ENCODE data around the gene FAM151A.
A peak's percentile ranks its signal among the peaks of the same experiment; 100 is the strongest.

Gene FAM151A

DNA sequence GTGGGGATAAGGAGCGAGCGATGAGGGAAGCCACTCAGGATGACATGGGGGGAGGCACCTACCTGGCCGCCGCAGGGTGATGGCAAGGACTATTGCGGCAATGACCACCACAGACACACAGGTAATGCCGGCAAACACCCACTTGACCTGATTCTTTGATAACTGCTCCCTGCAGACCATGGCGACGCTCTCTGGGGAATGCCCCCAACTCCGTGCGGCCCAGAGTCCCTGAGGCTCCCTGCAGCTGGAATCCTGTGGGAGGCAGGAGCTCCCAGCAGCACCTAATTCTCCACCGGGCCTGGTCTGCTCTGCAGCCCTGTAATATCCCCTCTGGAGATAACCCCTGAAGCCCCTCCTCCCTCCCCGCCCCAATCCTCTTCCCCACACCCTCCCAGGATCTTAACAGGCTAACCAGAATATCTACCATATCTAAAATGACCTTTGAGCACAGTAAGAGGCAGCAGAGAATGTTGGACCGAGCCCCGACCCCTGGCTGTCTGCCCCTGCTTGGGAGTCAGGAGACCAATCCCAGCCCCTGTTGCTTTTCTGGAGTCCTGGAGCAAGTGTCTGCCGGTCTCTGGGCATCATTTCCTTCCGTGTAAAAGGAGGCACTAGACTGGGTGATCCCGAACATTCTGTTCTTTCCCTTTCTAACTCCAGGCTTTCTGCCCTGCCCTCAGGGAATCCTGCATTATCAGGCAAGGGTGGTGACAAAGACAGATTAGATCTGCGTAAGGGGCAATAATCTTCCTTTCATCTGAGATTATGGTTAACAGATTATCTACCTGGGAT, at the start of gene FAM151A:
TSS of gene FAM151A (minus strand) at position 310 of the 792 bp plus-strand sequence. CDS start at position 180, 130 bp downstream.
- DNase-seq = no peak

DNA sequence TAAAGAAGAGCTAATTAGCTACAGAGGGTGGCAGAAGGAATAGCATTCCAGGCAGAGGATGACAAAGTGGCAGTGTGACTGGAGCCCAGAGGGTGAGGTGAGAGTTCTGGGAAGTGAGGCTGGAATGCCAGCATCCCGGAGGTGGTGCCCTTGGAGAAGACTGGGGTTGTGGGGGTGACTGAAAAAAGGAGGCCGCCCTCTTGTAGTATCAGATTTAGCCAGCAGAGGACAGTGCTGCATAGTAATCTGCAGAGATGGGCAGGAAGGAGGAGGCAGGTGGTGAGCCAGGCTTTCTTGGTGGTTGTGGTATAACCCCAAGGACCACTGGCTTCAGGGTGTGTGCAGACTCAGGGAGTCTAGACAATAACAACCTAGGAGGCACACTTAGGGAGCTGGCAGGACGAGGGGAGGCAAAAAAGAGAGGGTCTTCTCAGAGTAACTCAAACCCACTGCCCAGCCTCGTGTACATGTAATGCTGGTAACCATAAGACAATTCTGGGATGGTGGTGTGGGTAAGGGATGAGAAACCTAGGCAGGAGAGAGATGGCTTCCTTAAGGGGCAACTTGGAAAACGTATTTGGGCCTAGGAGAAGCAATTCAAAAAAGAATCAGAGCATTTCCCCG, 48.8 kb upstream of the FAM151A start:
- DNase-seq = peak; percentile 84

GRCh38 chr1:54668567-54668966, 45.2 kb upstream of the FAM151A start:
- DNase-seq = no peak

DNA sequence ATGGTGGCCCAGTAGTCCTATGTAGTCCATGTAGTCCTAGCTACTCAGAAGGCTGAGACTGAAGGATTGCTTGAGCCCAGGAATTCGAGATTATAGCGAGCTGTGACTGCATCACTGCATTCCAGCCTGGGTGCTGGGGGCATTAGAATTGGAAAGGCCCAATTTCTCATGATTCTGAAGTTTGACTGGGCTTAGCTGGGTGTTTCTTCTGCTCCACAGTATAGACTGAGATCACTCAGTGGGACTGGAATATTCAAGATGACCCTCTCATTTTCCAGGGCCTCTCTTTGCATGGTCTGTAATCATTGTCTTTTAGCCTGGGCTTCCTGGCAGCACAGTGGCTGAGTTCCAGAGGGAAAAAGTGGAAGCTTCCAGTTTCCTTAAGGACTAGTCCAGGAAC, 44.5 kb upstream of the FAM151A start:
- no peak for DNase-seq

- no peak for DNase-seq
Observed at GRCh38 chr1:54666333-54666732, 43.0 kb upstream of the FAM151A start.

DNA sequence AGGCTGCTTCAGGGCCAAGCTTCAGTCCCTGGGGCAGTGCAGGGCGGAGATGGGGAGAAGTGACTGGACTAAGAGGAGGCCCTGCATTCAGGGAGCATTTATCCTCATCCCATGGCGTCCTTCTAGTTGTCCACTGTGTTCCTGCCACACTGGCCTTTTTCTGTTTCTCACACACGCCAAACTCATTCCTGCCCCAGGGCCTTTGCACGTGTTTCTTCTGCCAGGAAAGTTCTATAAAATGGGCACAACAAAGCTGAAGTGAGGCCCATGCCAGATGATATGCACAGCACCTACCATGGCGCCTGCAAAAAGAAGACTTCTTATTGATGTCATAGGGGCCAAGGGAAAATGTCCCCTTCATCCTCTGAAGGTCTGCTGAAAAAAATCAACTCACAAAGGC, 42.5 kb upstream of the FAM151A start:
- no peak for DNase-seq

- DNase-seq = no peak
Observed at GRCh38 chr1:54664364-54664763, 41.0 kb upstream of the FAM151A start.

- no peak for DNase-seq
Observed at GRCh38 chr1:54663725-54664124, 40.4 kb upstream of the FAM151A start.

DNA sequence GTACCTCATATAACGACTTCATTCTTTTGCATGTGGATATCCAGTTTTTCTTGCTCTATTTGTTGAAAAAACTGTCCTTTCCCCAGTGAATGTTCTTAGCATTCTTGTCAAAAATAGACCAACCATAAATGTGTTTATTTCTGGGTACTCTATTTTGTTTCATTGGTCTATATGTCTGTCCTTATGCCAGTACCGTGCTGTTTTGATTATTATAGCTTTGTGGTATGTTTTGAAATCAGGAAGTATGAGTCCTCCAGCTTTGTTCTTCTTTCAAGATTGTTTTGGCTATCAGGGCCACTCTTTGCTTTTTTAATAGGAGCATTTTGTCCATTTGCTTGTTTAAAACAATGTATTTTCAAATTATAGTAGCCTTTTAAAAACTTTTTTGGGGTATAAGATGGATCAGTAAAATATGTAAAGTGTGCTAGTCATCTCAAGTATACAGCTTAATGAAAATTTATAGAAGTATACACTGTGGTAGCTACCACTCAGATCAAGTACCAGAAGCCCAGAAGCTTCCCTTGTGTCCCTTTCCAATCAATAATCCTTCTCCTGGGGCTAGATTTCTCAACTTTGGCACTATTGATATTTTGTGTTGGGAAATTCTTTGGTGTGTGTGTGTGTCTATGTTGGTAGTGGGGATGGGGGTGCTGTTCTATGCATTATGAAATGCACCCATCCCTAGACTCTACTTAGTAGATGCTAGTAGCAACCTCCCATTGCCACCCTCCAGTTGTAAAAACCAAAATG, 35.0 kb upstream of the FAM151A start:
- no peak for DNase-seq

- DNase-seq = no peak
Observed at GRCh38 chr1:54653036-54653435, 29.7 kb upstream of the FAM151A start.

DNA sequence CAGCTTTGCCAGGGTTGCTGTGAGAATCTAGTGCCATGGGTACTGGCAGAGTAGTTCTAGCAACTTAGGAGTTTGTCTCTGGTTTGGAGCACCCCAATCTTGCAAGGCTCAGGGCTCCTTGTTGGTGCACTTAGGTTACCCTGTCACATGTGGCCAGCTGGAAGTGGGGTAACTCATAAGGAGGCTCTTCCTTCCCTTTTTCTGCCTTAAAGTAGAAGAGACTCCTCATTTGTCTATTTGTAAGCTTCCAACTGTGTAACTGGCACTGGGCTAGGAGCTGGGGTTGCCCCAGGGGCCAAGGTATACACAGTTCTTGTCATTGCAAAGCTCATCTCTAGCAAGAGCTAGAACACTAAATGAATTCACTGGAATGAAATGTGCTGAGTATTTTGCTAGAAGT, 28.8 kb upstream of the FAM151A start:
- DNase-seq = no peak

DNA sequence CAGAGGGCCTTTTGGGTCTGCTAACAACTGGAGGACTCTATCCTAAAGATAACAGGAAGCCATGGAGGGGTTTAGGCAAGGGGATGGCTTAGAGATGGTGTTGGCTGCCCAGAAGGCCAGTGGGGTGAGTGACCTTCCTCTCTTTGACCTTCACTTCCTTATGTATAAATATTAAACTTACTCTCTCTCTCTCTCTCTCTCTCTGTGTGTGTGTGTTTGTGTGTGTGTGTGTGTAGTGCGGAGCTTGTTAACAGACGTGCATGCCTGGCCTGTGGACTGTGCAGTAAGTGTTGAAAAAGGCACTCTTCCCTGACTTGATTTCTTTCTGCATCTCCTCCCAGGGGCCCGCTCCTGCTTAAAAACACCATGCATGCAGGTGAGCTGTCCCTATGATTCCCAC, 28.3 kb upstream of the FAM151A start:
- no peak for DNase-seq

- no peak for DNase-seq
Observed at GRCh38 chr1:54650417-54650816, 27.1 kb upstream of the FAM151A start.

GRCh38 chr1:54649921-54650320, 26.6 kb upstream of the FAM151A start:
- DNase-seq = no peak

DNA sequence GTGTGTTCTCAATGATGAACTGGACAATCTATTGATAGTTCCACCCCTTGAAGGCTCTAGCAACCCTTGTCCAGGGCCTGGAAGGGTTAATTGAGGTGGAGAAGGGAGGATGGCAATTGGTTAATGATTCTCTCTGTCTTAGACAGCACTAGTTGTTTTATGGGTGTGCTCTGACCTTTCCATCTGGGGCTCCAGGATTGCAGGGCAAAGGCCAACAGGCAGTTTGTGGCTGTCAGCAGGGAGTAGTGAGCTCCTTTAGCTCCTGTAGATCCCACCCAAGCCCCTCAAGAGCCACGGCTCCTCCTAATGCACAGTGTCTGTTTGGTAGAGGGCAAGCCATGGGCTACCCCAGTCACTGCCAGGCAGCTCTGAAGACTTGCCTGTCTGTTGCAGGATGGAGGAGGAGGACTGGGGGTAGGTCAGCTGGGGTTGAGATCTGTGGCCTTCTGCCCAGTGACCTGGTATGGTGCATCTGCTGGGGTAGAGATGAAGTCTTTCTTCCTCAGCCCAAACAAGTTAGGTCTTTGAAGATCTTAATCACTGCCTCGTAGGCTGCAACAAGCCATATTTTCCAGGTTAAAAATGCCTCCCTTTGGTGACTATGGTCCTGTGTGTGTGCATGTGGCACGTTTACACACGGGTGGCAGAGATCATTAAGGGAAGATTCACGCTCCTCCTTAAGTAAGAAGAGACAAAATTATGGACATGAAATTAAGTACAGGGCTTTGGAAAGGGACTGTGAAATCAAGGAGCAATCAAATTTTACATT, 26.0 kb upstream of the FAM151A start:
- no peak for DNase-seq

GRCh38 chr1:54645806-54646676, 22.7 kb upstream of the FAM151A start:
- DNase-seq = no peak

DNA sequence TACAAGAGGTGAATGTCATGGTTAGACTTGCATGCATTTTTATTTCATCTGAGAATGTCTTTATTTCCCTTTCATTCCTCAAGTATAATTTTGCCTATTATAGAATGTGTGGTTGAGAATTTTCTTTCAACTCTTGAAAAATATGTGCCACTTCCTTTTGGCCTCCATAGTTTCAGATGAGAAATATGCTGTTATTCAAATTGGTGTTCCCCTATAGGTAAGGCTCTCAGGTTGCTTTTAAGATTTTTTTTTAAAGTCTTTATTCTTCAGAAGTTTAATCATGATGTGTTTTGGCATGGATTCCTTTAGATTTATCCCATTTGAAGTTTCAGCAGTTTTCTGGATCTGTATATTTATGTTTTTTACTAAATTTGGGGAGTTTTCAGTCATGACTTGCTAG, 20.4 kb upstream of the FAM151A start:
- no peak for DNase-seq

- DNase-seq = no peak
Observed at GRCh38 chr1:54640863-54641836, 17.8 kb upstream of the FAM151A start, which contains the start of gene MROH7. TSS of gene MROH7 (plus strand) at chr1:54641786. CDS start at chr1:54652927, 11,141 bp downstream.

DNA sequence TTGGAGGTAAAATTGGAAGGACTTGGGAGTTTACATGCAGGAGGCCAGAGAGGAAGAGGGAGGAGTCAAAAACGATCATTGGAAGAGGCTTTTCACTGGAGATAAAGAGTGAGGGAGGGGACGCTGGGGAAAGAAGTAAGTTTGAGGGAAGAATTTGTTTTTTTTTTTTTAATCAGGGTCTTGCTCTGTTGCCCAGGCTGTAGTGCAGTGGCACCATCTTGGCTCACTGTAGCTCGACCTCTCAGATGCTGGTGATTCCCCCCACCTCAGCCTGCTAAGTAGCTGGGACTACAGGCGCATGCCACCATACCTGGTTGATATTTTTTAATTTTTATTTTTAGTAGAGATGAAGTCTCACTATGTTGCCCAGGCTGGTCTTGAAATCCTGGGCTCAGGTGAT, 17.0 kb upstream of the FAM151A start:
- no peak for DNase-seq

All from activated CD8-positive, alpha-beta memory T cell treated with anti-CD3 and anti-CD28 coated beads, Interleukin-2, amount 50 U/mL, for 48 hours (primary cell).